Activated CD4-positive, alpha-beta T cell treated with anti-CD3 and anti-CD28 coated beads, Interleukin-2, amount 50 U/mL, for 48 hours (primary cell): ENCODE results near the gene CLSTN2.

Experiments used
- DNase-seq, 2 experiments: peaks; one replicate each; pipeline ENCODE4 v3.0.0-alpha.2; 2020

CLSTN2 gene

GRCh38 chr3:140576449-140576848 is 641.5 kb downstream of the CLSTN2 start:
- no peak for DNase-seq

GRCh38 chr3:140577911-140578310 is 642.9 kb downstream of the CLSTN2 start:
- DNase-seq = no peak

- no peak for DNase-seq
Observed at GRCh38 chr3:140579260-140579659, 644.3 kb downstream of the CLSTN2 start.

- no peak for DNase-seq
Observed at GRCh38 chr3:140580746-140581145, 645.8 kb downstream of the CLSTN2 start.

- no peak for DNase-seq
Observed at GRCh38 chr3:140584549-140584948, 649.6 kb downstream of the CLSTN2 start.

- DNase-seq = no peak
Observed at GRCh38 chr3:140585828-140586227, 650.8 kb downstream of the CLSTN2 start.

GRCh38 chr3:140586311-140586710 is 651.3 kb downstream of the CLSTN2 start:
- DNase-seq = no peak

- no peak for DNase-seq
Observed at GRCh38 chr3:140588558-140588957, 653.6 kb downstream of the CLSTN2 start.

GRCh38 chr3:140593766-140594165 is 658.8 kb downstream of the CLSTN2 start:
- DNase-seq = no peak

- no peak for DNase-seq
Observed at GRCh38 chr3:140595295-140595694, 660.3 kb downstream of the CLSTN2 start.

GRCh38 chr3:140597364-140597763 is 662.4 kb downstream of the CLSTN2 start:
- no peak for DNase-seq

GRCh38 chr3:140597792-140598191 is 662.8 kb downstream of the CLSTN2 start:
- no peak for DNase-seq

- DNase-seq = no peak
Observed at GRCh38 chr3:140599009-140599408, 664.0 kb downstream of the CLSTN2 start.

GRCh38 chr3:140599496-140599895 is 664.5 kb downstream of the CLSTN2 start:
- no peak for DNase-seq

- no peak for DNase-seq
Observed at GRCh38 chr3:140601881-140602280, 666.9 kb downstream of the CLSTN2 start.

- no peak for DNase-seq
Observed at GRCh38 chr3:140602781-140603180, 667.8 kb downstream of the CLSTN2 start.

- DNase-seq = no peak
Observed at GRCh38 chr3:140603766-140604165, 668.8 kb downstream of the CLSTN2 start.

- DNase-seq = no peak
Observed at GRCh38 chr3:140610544-140610943, 675.6 kb downstream of the CLSTN2 start.

- no peak for DNase-seq
Observed at GRCh38 chr3:140614001-140614400, 679.0 kb downstream of the CLSTN2 start.

GRCh38 chr3:140617135-140617534 is 682.1 kb downstream of the CLSTN2 start:
- no peak for DNase-seq

GRCh38 chr3:140626856-140627255 is 691.9 kb downstream of the CLSTN2 start:
- no peak for DNase-seq
